OCI-LY7 (cell line): ENCODE measurements around the gene E2F2. TPM values are rescaled to one million over a fixed set of nuclear protein-coding genes. Genes with fewer than 3 reads are reported as not detected.

Source experiments
- BruUV-seq: library from RNA; stranded (reverse); fragments of 400-500 nt; replicated peaks from 2 replicates; lab custom pipeline; 2021; lab: Mats Ljungman, UMichigan
- CTCF ChIA-PET: fragments of 300-600 bp; sonication (Branson Sonifier 250); formaldehyde crosslinking; loops from one replicate; lab custom pipeline; 2022; ENCODE audit warnings: antibody characterized with exemption; ENCODE audit not compliant: unreplicated experiment; lab: Charles Lee
- POLR2A ChIA-PET: fragments of 300-600 bp; sonication (Branson Sonifier 250); formaldehyde crosslinking; loops from one replicate; lab custom pipeline; 2022; ENCODE audit warnings: antibody characterized with exemption; lab: Charles Lee
- DNase-seq: peaks from one replicate; pipeline ENCODE4 v3.0.0-alpha.2; 2015; ENCODE audit warnings: low spot score
- H2AFZ ChIP-seq: fragments of 200-600 bp; sonication (generic), shearing (Covaris generic); 2 replicates; pipeline ENCODE4 v1.6.1; 2014; ENCODE audit warnings: mild to moderate bottlenecking, antibody characterized with exemption, low read length, moderate library complexity
- H3K27ac ChIP-seq: fragments of 200-600 bp; sonication (generic); 2 replicates; pipeline ENCODE4 v1.5.1; 2014; ENCODE audit warnings: mixed run types, low read depth, mild to moderate bottlenecking, moderate library complexity, low read length, inconsistent platforms; ENCODE audit not compliant: poor library complexity, severe bottlenecking
- H3K36me3 ChIP-seq: fragments of 200-600 bp; sonication (generic); 2 replicates; pipeline ENCODE4 v1.6.1; 2014; ENCODE audit warnings: mild to moderate bottlenecking, antibody characterized with exemption, low read length, moderate library complexity, mixed read lengths; ENCODE audit not compliant: insufficient read depth
- H3K4me1 ChIP-seq: fragments of 200-600 bp; sonication (generic); 2 replicates; pipeline ENCODE4 v1.5.1; 2014; ENCODE audit warnings: mild to moderate bottlenecking, low read length; ENCODE audit not compliant: insufficient read depth, poor library complexity, severe bottlenecking
- H3K4me2 ChIP-seq: fragments of 200-600 bp; sonication (generic); 2 replicates; pipeline ENCODE4 v1.6.1; 2014; ENCODE audit warnings: mild to moderate bottlenecking, low read length
- H3K4me3 ChIP-seq: fragments of 200-600 bp; sonication (generic); 2 replicates; pipeline ENCODE4 v1.5.1; 2014; ENCODE audit warnings: mild to moderate bottlenecking, low read depth, low read length; ENCODE audit not compliant: poor library complexity, severe bottlenecking
- H3K79me2 ChIP-seq: fragments of 200-600 bp; sonication (generic); 2 replicates; pipeline ENCODE4 v1.6.1; 2016; ENCODE audit warnings: low read depth, mild to moderate bottlenecking, low read length, moderate library complexity, mixed read lengths; ENCODE audit not compliant: insufficient read depth
- H3K9me2 ChIP-seq: fragments of 200-600 bp; sonication (generic); 2 replicates; pipeline ENCODE4 v1.6.1; 2016; ENCODE audit warnings: mild to moderate bottlenecking, low read length, mixed read lengths; ENCODE audit not compliant: insufficient read depth
- H3K9me3 ChIP-seq: fragments of 200-600 bp; sonication (generic); 2 replicates; pipeline ENCODE4 v1.6.1; 2014; ENCODE audit warnings: mild to moderate bottlenecking, mixed run types, low read length, mixed read lengths
- H4K20me1 ChIP-seq: fragments of 200-600 bp; sonication (generic); 2 replicates; pipeline ENCODE4 v1.6.1; 2014; ENCODE audit warnings: mild to moderate bottlenecking, antibody characterized with exemption, low read length, moderate library complexity, mixed read lengths; ENCODE audit not compliant: insufficient read depth
- CTCF ChIP-seq: fragments of 200-600 bp; sonication (generic); conservative IDR thresholded peaks from 2 replicates; pipeline ENCODE4 v1.5.1; 2014; ENCODE audit warnings: mild to moderate bottlenecking, antibody characterized with exemption, low read length, moderate library complexity, mixed read lengths
- EZH2phosphoT487 ChIP-seq: fragments of 200-600 bp; sonication (generic); IDR thresholded peaks from 2 replicates; pipeline ENCODE4 v1.6.1; 2018; ENCODE audit warnings: low read depth, borderline replicate concordance, mild to moderate bottlenecking, mixed run types, antibody characterized with exemption, low read length, moderate library complexity, mixed read lengths
- intact Hi-C: fragments of 100-400 bp; cut with micrococcal nuclease; formaldehyde crosslinking; loops from one replicate; pipeline ENCODE4 v1.10.0; 2022; ENCODE audit not compliant: unreplicated experiment
- total RNA-seq, 2 experiments: library from RNA; depleted of rRNA in 1 of 2; stranded (reverse); fragments of >200 nt in 1 of 2; shearing (Covaris generic) in 1 of 2; gene quantifications; 2 replicates each; pipeline ENCODE4 v1.2.3, GENCODE V29; 2014 to 2022

E2F2 gene
- total RNA-seq, 2 experiments from 2014 or later: 203 to 212 TPM

GRCh38 chr1:23461050-23461449 lies 70.0 kb downstream of the E2F2 start:
- Histone ChIP-seq H3K4me1 (no peaks in the 10 kb centered on the region), H3K4me3 (no peak overlapping the region), H3K27ac (no peak overlapping the region), H4K20me1 (no peaks in the 10 kb centered on the region), H3K9me3 (no peaks in the 10 kb centered on the region), H3K36me3 (no peaks in the 10 kb centered on the region), H3K79me2 (no peaks in the 10 kb centered on the region; the same call in 1 of the 2 replicates), H3K4me2 (no peak overlapping the region), H3K9me2 (no peaks in the 10 kb centered on the region), H2AFZ (no peak overlapping the region)
- BruUV-seq: no TSS peak
- TF ChIP-seq CTCF (no peak), EZH2phosphoT487 (no peak)
- ChIA-PET POLR2A (no interaction called here), CTCF (no interaction called here)
- intact Hi-C loops: no loop called here
- DNase-seq: no peak

GRCh38 chr1:23460519-23460918 lies 70.5 kb downstream of the E2F2 start:
- ChIA-PET CTCF (no interaction called here), POLR2A (interaction anchor here (0.7 kb wide), 1 partner anchor 56 kb away, joined by 3 read pairs; no protein-coding TSS in a partner anchor)
- no peaks in the 10 kb centered on the region for H3K9me2 ChIP-seq
- no peak overlapping the region for H3K4me3 ChIP-seq
- H3K27ac ChIP-seq: no peak overlapping the region
- H3K4me2 ChIP-seq: no peak overlapping the region
- H3K79me2 ChIP-seq: no peaks in the 10 kb centered on the region; the same call in 1 of the 2 replicates
- no peak overlapping the region for H2AFZ ChIP-seq
- no peaks in the 10 kb centered on the region for H3K4me1 ChIP-seq
- BruUV-seq: no TSS peak
- intact Hi-C loops: no loop called here
- TF ChIP-seq EZH2phosphoT487 (no peak), CTCF (no peak)
- H3K9me3 ChIP-seq: no peaks in the 10 kb centered on the region
- H4K20me1 ChIP-seq: no peaks in the 10 kb centered on the region
- no peak for DNase-seq
- H3K36me3 ChIP-seq: no peaks in the 10 kb centered on the region

- no peak for DNase-seq
- BruUV-seq: no TSS peak
- TF ChIP-seq CTCF: no peak
- TF ChIP-seq EZH2phosphoT487: no peak
- intact Hi-C loops: no loop called here
- ChIA-PET POLR2A (interaction anchor here (0.6 kb wide), 1 partner anchor 504 kb away, joined by 4 read pairs; no protein-coding TSS in a partner anchor), CTCF (no interaction called here)
- no peak overlapping the region for H2AFZ ChIP-seq
- H3K79me2 ChIP-seq: no peaks in the 10 kb centered on the region; the same call in 1 of the 2 replicates
- no peaks in the 10 kb centered on the region for H3K36me3 ChIP-seq
- H3K27ac ChIP-seq: no peak overlapping the region
- H3K4me1 ChIP-seq: no peaks in the 10 kb centered on the region
- no peaks in the 10 kb centered on the region for H4K20me1 ChIP-seq
- H3K9me3 ChIP-seq: no peaks in the 10 kb centered on the region
- no peak overlapping the region for H3K4me3 ChIP-seq
- H3K4me2 ChIP-seq: no peak overlapping the region
- no peaks in the 10 kb centered on the region for H3K9me2 ChIP-seq
Measured at GRCh38 chr1:23459338-23459757, 71.7 kb downstream of the E2F2 start.

Other genes with a start within 250 kb of the E2F2 start
- 193 and 260 TPM in 2 replicates for gene HNRNPR, start 186.9 kb downstream of the E2F2 start, total RNA-seq (2014; rRNA removed; shearing (Covaris generic))
- gene HNRNPR, start 186.9 kb downstream of the E2F2 start, total RNA-seq (2022): 282 and 298 TPM in 2 replicates
- 4.7 and 5.0 TPM in 2 replicates for gene ZNF436, start 161.4 kb downstream of the E2F2 start, total RNA-seq (2014; rRNA removed; shearing (Covaris generic))
- gene ZNF436, start 161.4 kb downstream of the E2F2 start, total RNA-seq (2022): 6.4 and 7.6 TPM in 2 replicates
- gene TCEA3, start 106.5 kb downstream of the E2F2 start, total RNA-seq (2014; rRNA removed; shearing (Covaris generic)): 0.21 TPM in 1 of 2 replicates, not detected in the other
- gene TCEA3, start 106.5 kb downstream of the E2F2 start, total RNA-seq (2022): not detected in 2 replicates
- 5.4 and 5.9 TPM in 2 replicates for gene ASAP3, start 47.1 kb downstream of the E2F2 start, total RNA-seq (2014; rRNA removed; shearing (Covaris generic))
- 14.9 and 18.0 TPM in 2 replicates for gene ASAP3, start 47.1 kb downstream of the E2F2 start, total RNA-seq (2022)
- 1,286 and 1,658 TPM in 2 replicates for gene ID3, start 28.3 kb upstream of the E2F2 start, total RNA-seq (2014; rRNA removed; shearing (Covaris generic))
- gene ID3, start 28.3 kb upstream of the E2F2 start, total RNA-seq (2022): 621 and 629 TPM in 2 replicates
- 1,891 and 2,496 TPM in 2 replicates for gene RPL11, start 160.6 kb upstream of the E2F2 start, total RNA-seq (2014; rRNA removed; shearing (Covaris generic))
- gene RPL11, start 160.6 kb upstream of the E2F2 start, total RNA-seq (2022): 1,767 and 1,774 TPM in 2 replicates
- 24.7 and 29.1 TPM in 2 replicates for gene ELOA, start 212.2 kb upstream of the E2F2 start, total RNA-seq (2014; rRNA removed; shearing (Covaris generic))
- gene ELOA, start 212.2 kb upstream of the E2F2 start, total RNA-seq (2022): 35.8 and 41.0 TPM in 2 replicates
- 89.9 and 90.8 TPM in 2 replicates for gene PITHD1, start 247.2 kb upstream of the E2F2 start, total RNA-seq (2014; rRNA removed; shearing (Covaris generic))
- 63.6 and 67.2 TPM in 2 replicates for gene PITHD1, start 247.2 kb upstream of the E2F2 start, total RNA-seq (2022)